Activated CD4-positive, alpha-beta T cell treated with anti-CD3 and anti-CD28 coated beads, Interleukin-2, amount 50 U/mL, for 24 hours (primary cell): ENCODE results near the gene SNX24.

Experiments
- DNase-seq, 2 donors: peaks; one replicate each; pipeline ENCODE4 v3.0.0-alpha.2; 2020; ENCODE audit warnings: low read depth in 1 of 2, low spot score in 1 of 2

The SNX24 gene

GRCh38 chr5:123000731-123001130 is 155.3 kb downstream of the SNX24 start:
- DNase-seq: no peak

- DNase-seq: no peak
Observed at GRCh38 chr5:123001808-123002207, 156.4 kb downstream of the SNX24 start.

- no peak for DNase-seq
Observed at GRCh38 chr5:123007182-123007581, 161.8 kb downstream of the SNX24 start.

- DNase-seq: no peak
Observed at GRCh38 chr5:123007754-123008153, 162.3 kb downstream of the SNX24 start.

- DNase-seq: no peak
Observed at GRCh38 chr5:123012321-123012720, 166.9 kb downstream of the SNX24 start.

GRCh38 chr5:123014689-123015088 is 169.3 kb downstream of the SNX24 start:
- no peak for DNase-seq

GRCh38 chr5:123028222-123028621 is 182.8 kb downstream of the SNX24 start:
- DNase-seq: no peak

GRCh38 chr5:123033157-123033671 is 187.8 kb downstream of the SNX24 start:
- no peak for DNase-seq

- no peak for DNase-seq
Observed at GRCh38 chr5:123035360-123035917, 190.0 kb downstream of the SNX24 start.

- no peak for DNase-seq
Observed at GRCh38 chr5:123035918-123036390, 190.5 kb downstream of the SNX24 start.

GRCh38 chr5:123036391-123037103 is 191.1 kb downstream of the SNX24 start, which contains the start of gene PPIC:
TSS of gene PPIC (minus strand) at chr5:123036725. CDS start at chr5:123036625, 100 bp downstream.
- DNase-seq: no peak

- no peak for DNase-seq
Observed at GRCh38 chr5:123037104-123037418, 191.6 kb downstream of the SNX24 start.

- no peak for DNase-seq
Observed at GRCh38 chr5:123039673-123040072, 194.3 kb downstream of the SNX24 start.

- DNase-seq: no peak
Observed at GRCh38 chr5:123044926-123045617, 199.7 kb downstream of the SNX24 start.

GRCh38 chr5:123046222-123046621 is 200.8 kb downstream of the SNX24 start:
- no peak for DNase-seq

- DNase-seq: no peak
Observed at GRCh38 chr5:123047706-123048105, 202.3 kb downstream of the SNX24 start.

GRCh38 chr5:123051206-123051605 is 205.8 kb downstream of the SNX24 start:
- no peak for DNase-seq
